H1 (cell line): ENCODE data around the gene COL28A1. TPM values are rescaled to one million over a fixed set of nuclear protein-coding genes. Genes with fewer than 3 reads are reported as not detected.

Experiments used
- CTCF ChIA-PET: fragments of 300-600 bp; sonication (Branson Sonifier 250); formaldehyde crosslinking; loops from one replicate; lab custom pipeline; 2021; ENCODE audit not compliant: partially characterized antibody; lab: Charles Lee
- POLR2A ChIA-PET: fragments of 300-600 bp; sonication (Branson Sonifier 250); formaldehyde crosslinking; loops from one replicate; lab custom pipeline; 2021; ENCODE audit warnings: inconsistent platforms; ENCODE audit not compliant: partially characterized antibody; lab: Charles Lee
- DNase-seq, 2 experiments: peaks; one replicate each; pipeline versions ENCODE4 v3.0.0 to v3.0.0-alpha.2; 2010 to 2022; ENCODE audit warnings: low spot score in 2 of 2, low read depth in 1 of 2, mixed read lengths in 1 of 2
- FAIRE-seq: peaks from 2 replicates; lab custom pipeline; 2011; peaks lifted over from hg19 to GRCh38; lab: Jason Lieb, UNC
- H2AFZ ChIP-seq: 2 replicates; pipeline ENCODE4 v1.8.1; 2012; ENCODE audit warnings: low read length, inconsistent platforms
- H2AK5ac ChIP-seq: 2 replicates; pipeline ENCODE4 v1.6.1; 2013; ENCODE audit warnings: low read depth, low read length
- H2BK120ac ChIP-seq: replicated peaks from 2 replicates; pipeline ENCODE3; 2013; ENCODE audit warnings: low read depth, low read length, inconsistent platforms
- H2BK12ac ChIP-seq: 2 replicates; pipeline ENCODE4 v1.6.1; 2013; ENCODE audit warnings: low read depth, low read length
- H2BK15ac ChIP-seq: 2 replicates; pipeline ENCODE4 v1.6.1; 2013; ENCODE audit warnings: low read length
- H2BK20ac ChIP-seq: 2 replicates; pipeline ENCODE4 v1.6.1; 2013; ENCODE audit warnings: low read length
- H2BK5ac ChIP-seq: 2 replicates; pipeline ENCODE4 v1.6.1; 2013; ENCODE audit warnings: low read depth, low read length
- H3K14ac ChIP-seq: 2 replicates; pipeline ENCODE4 v1.6.1; 2013; ENCODE audit warnings: inconsistent platforms; ENCODE audit not compliant: insufficient read length
- H3K18ac ChIP-seq: 2 replicates; pipeline ENCODE4 v1.6.1; 2013; ENCODE audit warnings: low read length; ENCODE audit errors: extremely low read depth
- H3K23ac ChIP-seq: 2 replicates; pipeline ENCODE4 v1.6.1; 2013; ENCODE audit warnings: inconsistent platforms; ENCODE audit not compliant: insufficient read length
- H3K23me2 ChIP-seq: 2 replicates; pipeline ENCODE4 v1.6.1; 2013; ENCODE audit warnings: low read depth, low read length
- H3K27ac ChIP-seq: 2 replicates; pipeline ENCODE4 v1.6.1; 2011; ENCODE audit warnings: low read depth, low read length, inconsistent platforms
- H3K27me3 ChIP-seq, 4 experiments: replicated peaks in 1 of 4; 1 replicate in 1 of 4; 2 replicates in 3 of 4; pipeline versions ENCODE4 v1.6.1 to v1.8.1; 2011 to 2013; ENCODE audit warnings: low read length in 3 of 4, mild to moderate bottlenecking in 3 of 4, inconsistent platforms in 2 of 4, mixed read lengths in 2 of 4, moderate library complexity in 1 of 4; ENCODE audit not compliant: control insufficient read depth in 3 of 4, insufficient read depth in 3 of 4; ENCODE audit errors: extremely low read depth in 1 of 4
- H3K36me3 ChIP-seq, 4 experiments: 2 replicates each; pipeline versions ENCODE4 v1.6.1 to v1.8.1; 2011 to 2013; ENCODE audit warnings: mild to moderate bottlenecking in 4 of 4, low read length in 3 of 4, moderate library complexity in 2 of 4, control low read depth in 1 of 4, inconsistent platforms in 1 of 4; ENCODE audit not compliant: insufficient read depth in 4 of 4, control insufficient read depth in 2 of 4
- H3K4ac ChIP-seq: replicated peaks from 2 replicates; pipeline ENCODE3; 2013; ENCODE audit warnings: low read length, low read depth, mixed read lengths, inconsistent platforms; ENCODE audit not compliant: insufficient read length
- H3K4me1 ChIP-seq, 4 experiments: replicated peaks in 1 of 4; 1 replicate in 1 of 4; 2 replicates in 3 of 4; pipeline versions ENCODE4 v1.6.1 to v1.8.1; 2011 to 2013; ENCODE audit warnings: low read length in 3 of 4, inconsistent platforms in 2 of 4, mixed read lengths in 1 of 4; ENCODE audit not compliant: insufficient read depth in 4 of 4, control insufficient read depth in 3 of 4
- H3K4me2 ChIP-seq, 2 experiments: 2 replicates each; pipeline versions ENCODE4 v1.6.1 to v1.8.1; 2011 to 2013; ENCODE audit warnings: low read depth in 2 of 2, low read length in 2 of 2, control low read depth in 1 of 2, inconsistent platforms in 1 of 2, mild to moderate bottlenecking in 1 of 2; ENCODE audit not compliant: insufficient read depth in 1 of 2
- H3K4me3 ChIP-seq, 4 experiments: fragments of 200-600, 300-600 bp in 1 of 4; sonication (generic), shearing (Covaris generic), sonication (Bioruptor Twin) in 1 of 4; 2 replicates each; pipeline versions ENCODE4 v1.5.1 to v1.8.1; 2011 to 2016; ENCODE audit warnings: low read length in 4 of 4, low read depth in 3 of 4, control low read depth in 2 of 4, inconsistent platforms in 2 of 4, mild to moderate bottlenecking in 2 of 4, mixed read lengths in 1 of 4, moderate library complexity in 1 of 4; ENCODE audit not compliant: insufficient read depth in 2 of 4; ENCODE audit errors: extremely low read depth in 1 of 4
- H3K56ac ChIP-seq: replicated peaks from 2 replicates; pipeline ENCODE3; 2013; ENCODE audit warnings: low read depth, mild to moderate bottlenecking, mixed read lengths, low read length, inconsistent platforms; ENCODE audit not compliant: insufficient read length
- H3K79me1 ChIP-seq: 2 replicates; pipeline ENCODE4 v1.6.1; 2013; ENCODE audit warnings: low read depth, low read length, control low read depth
- H3K79me2 ChIP-seq, 2 experiments: 2 replicates each; pipeline versions ENCODE4 v1.6.1 to v1.8.1; 2012 to 2013; ENCODE audit warnings: low read length in 2 of 2, mild to moderate bottlenecking in 2 of 2, inconsistent platforms in 1 of 2; ENCODE audit not compliant: insufficient read depth in 2 of 2, control insufficient read depth in 1 of 2
- H3K9ac ChIP-seq, 4 experiments: replicated peaks in 1 of 4; 1 replicate in 1 of 4; 2 replicates in 3 of 4; pipeline versions ENCODE4 v1.6.1 to v1.8.1; 2011 to 2013; ENCODE audit warnings: low read depth in 3 of 4, low read length in 3 of 4, control low read depth in 2 of 4, mild to moderate bottlenecking in 2 of 4, moderate library complexity in 2 of 4, inconsistent platforms in 1 of 4; ENCODE audit errors: extremely low read depth in 1 of 4
- H3K9me3 ChIP-seq, 2 experiments: 2 replicates each; pipeline versions ENCODE4 v1.6.1 to v1.8.1; 2012 to 2013; ENCODE audit warnings: mild to moderate bottlenecking in 2 of 2, moderate library complexity in 2 of 2, control low read depth in 1 of 2, inconsistent platforms in 1 of 2, low read depth in 1 of 2, low read length in 1 of 2, mixed read lengths in 1 of 2; ENCODE audit not compliant: insufficient read depth in 2 of 2
- H4K20me1 ChIP-seq, 2 experiments: replicated peaks in 1 of 2; 2 replicates each; pipeline versions ENCODE3 to v1.8.1; 2011 to 2013; ENCODE audit warnings: inconsistent platforms in 2 of 2, low read length in 2 of 2, mild to moderate bottlenecking in 1 of 2; ENCODE audit not compliant: insufficient read depth in 2 of 2, control insufficient read depth in 1 of 2
- H4K5ac ChIP-seq: 2 replicates; pipeline ENCODE4 v1.6.1; 2013; ENCODE audit warnings: low read length, low read depth, mixed read lengths, inconsistent platforms; ENCODE audit not compliant: insufficient read length
- H4K8ac ChIP-seq: 2 replicates; pipeline ENCODE4 v1.8.0; 2013; ENCODE audit warnings: mild to moderate bottlenecking, moderate library complexity, low read length, inconsistent platforms; ENCODE audit not compliant: insufficient read depth; ENCODE audit errors: extremely low read depth
- H4K91ac ChIP-seq: replicated peaks from 2 replicates; pipeline ENCODE3; 2013; ENCODE audit warnings: low read length, mixed read lengths, inconsistent platforms; ENCODE audit not compliant: insufficient read length
- CBX8 ChIP-seq: fragments of 300-800, 300-1000 bp; sonication (generic); IDR thresholded peaks from 2 replicates; pipeline ENCODE4 v1.7.1; 2016; ENCODE audit warnings: low read depth, low read length, borderline replicate concordance
- EZH2 ChIP-seq: fragments of 200-600 bp; sonication (generic); IDR thresholded peaks from 2 replicates; pipeline ENCODE4 v1.7.1; 2012; ENCODE audit warnings: low read depth, mild to moderate bottlenecking, moderate library complexity, low read length, inconsistent platforms; ENCODE audit not compliant: severe bottlenecking
- GABPA ChIP-seq: IDR thresholded peaks from 2 replicates; pipeline ENCODE4 v1.6.1; 2011; ENCODE audit warnings: mild to moderate bottlenecking, low read length, moderate library complexity, borderline replicate concordance; ENCODE audit not compliant: insufficient read depth
- KDM1A ChIP-seq: fragments of 200-600, 300-600 bp; sonication (generic); IDR thresholded peaks from 2 replicates; pipeline ENCODE4 v1.7.1; 2016; ENCODE audit warnings: mild to moderate bottlenecking, low read length, borderline replicate concordance
- NANOG ChIP-seq: IDR thresholded peaks from 2 replicates; pipeline ENCODE4 v1.6.1; 2011; ENCODE audit warnings: low read length, low read depth, mild to moderate bottlenecking, inconsistent platforms; ENCODE audit not compliant: insufficient read depth, poor library complexity, severe bottlenecking
- NRF1 ChIP-seq: IDR thresholded peaks from 2 replicates; pipeline ENCODE4 v1.6.1; 2011; ENCODE audit warnings: mild to moderate bottlenecking, low read depth, low read length, improper control_type of control experiment
- POLR2A ChIP-seq, 2 experiments: IDR thresholded peaks; 1 replicate in 1 of 2; 2 replicates in 1 of 2; pipeline ENCODE4 v1.6.1; 2011; ENCODE audit warnings: low read depth in 2 of 2, low read length in 2 of 2, mild to moderate bottlenecking in 2 of 2; ENCODE audit errors: control extremely low read depth in 1 of 2
- POLR2AphosphoS5 ChIP-seq: IDR thresholded peaks from 2 replicates; pipeline ENCODE4 v1.6.1; 2011; ENCODE audit warnings: low read depth, low read length
- RBBP5 ChIP-seq: IDR thresholded peaks from 2 replicates; pipeline ENCODE4 v1.7.1; 2012; ENCODE audit warnings: low read depth, mild to moderate bottlenecking, inconsistent platforms, low read length, moderate library complexity, borderline replicate concordance
- RXRA ChIP-seq: IDR thresholded peaks from 2 replicates; pipeline ENCODE4 v1.6.1; 2011; ENCODE audit warnings: low read depth, mild to moderate bottlenecking, low read length, moderate library complexity; ENCODE audit not compliant: insufficient read depth
- SP1 ChIP-seq: IDR thresholded peaks from 2 replicates; pipeline ENCODE4 v1.6.1; 2011; ENCODE audit warnings: low read depth, low read length
- TCF12 ChIP-seq: IDR thresholded peaks from 2 replicates; pipeline ENCODE4 v1.6.1; 2011; ENCODE audit warnings: low read depth, mild to moderate bottlenecking, low read length
- WGBS, 2 experiments: shearing (Covaris generic) in 1 of 2; methylation state at CpG; one replicate each; pipeline versions ENCODE4 v1.1.6 to v1.1.7; 2013 to 2015; ENCODE audit warnings: low lambda C conversion rate in 2 of 2, mixed read lengths in 2 of 2, inconsistent platforms in 1 of 2, low coverage in 1 of 2, missing lambda C conversion rate in 1 of 2; ENCODE audit not compliant: insufficient replicate concordance in 2 of 2, insufficient coverage in 1 of 2, insufficient read length in 1 of 2; ENCODE audit errors: extremely low coverage in 1 of 2, missing lambda C conversion rate in 1 of 2; 5-methylcytosine and 5-hydroxymethylcytosine counted together
- polyA plus RNA-seq, 7 experiments: library from polyadenylated mRNA; depleted of rRNA in 3 of 7; stranded (reverse) in 5 of 7; unstranded in 2 of 7; fragments of >200 nt in 5 of 7; fragments of 200-250 nt in 2 of 7; gene quantifications; 1 replicate in 5 of 7; 2 replicates in 1 of 7; 4 replicates in 1 of 7; pipeline versions ENCODE4 v1.2.1 to v1.2.3, GENCODE V29; 2011 to 2013; ENCODE audit warnings: missing spikeins in 2 of 7, mixed read lengths in 2 of 7
- total RNA-seq: library from RNA; stranded (reverse); fragmentation: NEBNext Ultra II Directional; extraction: Animal tissue kit (Norgen Biotek cat#: 25700); gene quantifications from 2 replicates; pipeline ENCODE4 v1.2.1, GENCODE V29; 2021

COL28A1 gene
- total and polyA plus RNA-seq, 2 of the 8 experiments (the other 6 are each of a cell fraction or from before 2014, with no cell fraction given): 0.22 to 0.38 TPM

DNA sequence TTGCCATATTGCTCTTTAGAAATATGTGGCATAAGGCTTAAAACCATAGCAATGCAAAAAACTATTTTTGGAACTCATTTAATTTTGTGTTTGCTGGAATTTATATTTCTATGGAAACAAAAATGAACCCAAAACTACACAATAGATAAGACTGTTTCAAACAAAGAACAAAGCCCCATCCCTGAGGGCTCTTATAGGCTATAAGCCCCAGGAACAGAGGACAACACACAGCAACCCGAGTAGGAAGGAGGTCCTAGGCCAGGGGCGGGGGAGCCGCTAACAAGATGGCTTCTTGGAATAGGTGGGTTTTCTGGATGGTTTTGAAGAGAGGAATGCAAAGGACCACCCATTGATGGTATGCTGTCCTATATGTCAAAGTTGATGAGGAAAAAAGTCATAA is 8.6 kb downstream of the COL28A1 start:
- Histone ChIP-seq H4K20me1 (no peaks in the 10 kb centered on the region), H3K27ac (no peak overlapping the region), H2BK20ac (no peak overlapping the region), H3K4me2 (no peak overlapping the region), H3K56ac (no peak overlapping the region), H3K14ac (no peak overlapping the region), H3K79me2 (no peaks in the 10 kb centered on the region), H3K9ac (no peak overlapping the region), H4K5ac (no peak overlapping the region), H3K27me3 (no peaks in the 10 kb centered on the region), H2BK120ac (no peak overlapping the region), H4K91ac (no peak overlapping the region), H3K18ac (no peak overlapping the region), H2BK12ac (no peak overlapping the region), H3K36me3 (no peaks in the 10 kb centered on the region), H3K23ac (no peak overlapping the region), H2BK5ac (no peak overlapping the region), H2BK15ac (no peak overlapping the region), H3K23me2 (no peaks in the 10 kb centered on the region), H3K79me1 (no peaks in the 10 kb centered on the region), H3K4me1 (no peaks in the 10 kb centered on the region), H4K8ac (no peak overlapping the region), H3K4ac (no peak overlapping the region), H3K4me3 (no peak overlapping the region), H2AK5ac (no peak overlapping the region), H2AFZ (no peak overlapping the region), H3K9me3 (no peaks in the 10 kb centered on the region)
- WGBS, 2 experiments: 100% methylated on average over 3 of the region's 3 CpGs; no CpG with 5 or more reads in 1 of the 2 experiments
- FAIRE-seq (no peak), DNase-seq (no peak)
- CTCF ChIA-PET: no interaction called here
- no peak for TF ChIP-seq NRF1
- no peak for TF ChIP-seq POLR2A (IDR thresholded peaks at IDR 0.05; ENCODE audit: control extremely low read depth in 1 of 2, low read depth in 2 of 2, low read length in 2 of 2)
- TF ChIP-seq EZH2: no peak
- no peak for TF ChIP-seq SP1
- no peak for TF ChIP-seq KDM1A
- TF ChIP-seq CBX8: no peak
- TF ChIP-seq RXRA: no peak
- TF ChIP-seq GABPA: no peak
- no peak for TF ChIP-seq NANOG
- no peak for TF ChIP-seq POLR2AphosphoS5
- no peak for TF ChIP-seq RBBP5
- TF ChIP-seq TCF12: no peak
- POLR2A ChIA-PET: no interaction called here
